ENCODE data around the gene MINDY4B.

MINDY4B gene

GRCh38 chr3:150902988-150903387, 2.3 kb downstream of the MINDY4B start:
- DNase-seq (ENCODE audit: low read depth in 1 of 2, low spot score in 1 of 2) = no peak
- Histone ChIP-seq H3K4me3 (replicated peaks; ENCODE audit: insufficient read depth, low read length) (no peak overlapping the region), H3K27ac (replicated peaks) (no peak overlapping the region), H3K27me3 (ENCODE audit: insufficient read depth, poor library complexity, severe bottlenecking) (peaks cover 3% of the 10 kb centered on the region)
- no peak for TF ChIP-seq REST (IDR thresholded peaks at IDR 0.05; ENCODE audit: insufficient replicate concordance, low read depth)
- no peak for TF ChIP-seq SPI1 (IDR thresholded peaks at IDR 0.05; ENCODE audit: borderline replicate concordance, low read depth)
- no peak for TF ChIP-seq GABPA (IDR thresholded peaks at IDR 0.05; ENCODE audit: low read depth)
- TF ChIP-seq, protein P1, sequence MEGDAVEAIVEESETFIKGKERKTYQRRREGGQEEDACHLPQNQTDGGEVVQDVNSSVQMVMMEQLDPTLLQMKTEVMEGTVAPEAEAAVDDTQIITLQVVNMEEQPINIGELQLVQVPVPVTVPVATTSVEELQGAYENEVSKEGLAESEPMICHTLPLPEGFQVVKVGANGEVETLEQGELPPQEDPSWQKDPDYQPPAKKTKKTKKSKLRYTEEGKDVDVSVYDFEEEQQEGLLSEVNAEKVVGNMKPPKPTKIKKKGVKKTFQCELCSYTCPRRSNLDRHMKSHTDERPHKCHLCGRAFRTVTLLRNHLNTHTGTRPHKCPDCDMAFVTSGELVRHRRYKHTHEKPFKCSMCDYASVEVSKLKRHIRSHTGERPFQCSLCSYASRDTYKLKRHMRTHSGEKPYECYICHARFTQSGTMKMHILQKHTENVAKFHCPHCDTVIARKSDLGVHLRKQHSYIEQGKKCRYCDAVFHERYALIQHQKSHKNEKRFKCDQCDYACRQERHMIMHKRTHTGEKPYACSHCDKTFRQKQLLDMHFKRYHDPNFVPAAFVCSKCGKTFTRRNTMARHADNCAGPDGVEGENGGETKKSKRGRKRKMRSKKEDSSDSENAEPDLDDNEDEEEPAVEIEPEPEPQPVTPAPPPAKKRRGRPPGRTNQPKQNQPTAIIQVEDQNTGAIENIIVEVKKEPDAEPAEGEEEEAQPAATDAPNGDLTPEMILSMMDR (IDR thresholded peaks at IDR 0.05; ENCODE audit: insufficient read depth, low read length) = no peak
- TF ChIP-seq POLR2AphosphoS5 (IDR thresholded peaks at IDR 0.05; ENCODE audit: low read depth) = no peak

GRCh38 chr3:150901793-150902192, 3.4 kb downstream of the MINDY4B start:
- TF ChIP-seq POLR2AphosphoS5 (IDR thresholded peaks at IDR 0.05; ENCODE audit: low read depth) = no peak
- no peak for TF ChIP-seq GABPA (IDR thresholded peaks at IDR 0.05; ENCODE audit: low read depth)
- TF ChIP-seq REST (IDR thresholded peaks at IDR 0.05; ENCODE audit: insufficient replicate concordance, low read depth) = no peak
- no peak for DNase-seq (ENCODE audit: low read depth in 1 of 2, low spot score in 1 of 2)
- Histone ChIP-seq H3K27ac (replicated peaks) (no peak overlapping the region), H3K27me3 (ENCODE audit: insufficient read depth, poor library complexity, severe bottlenecking) (peaks cover 3% of the 10 kb centered on the region), H3K4me3 (replicated peaks; ENCODE audit: insufficient read depth, low read length) (no peak overlapping the region)

- no peaks in the 10 kb centered on the region for H3K27me3 ChIP-seq (ENCODE audit: insufficient read depth, poor library complexity, severe bottlenecking)
- no peak overlapping the region for H3K4me3 ChIP-seq (replicated peaks; ENCODE audit: insufficient read depth, low read length)
- no peak for DNase-seq (ENCODE audit: low read depth in 1 of 2, low spot score in 1 of 2)
- no peak overlapping the region for H3K27ac ChIP-seq (replicated peaks)
- TF ChIP-seq SPI1 (IDR thresholded peaks at IDR 0.05; ENCODE audit: borderline replicate concordance, low read depth) (no peak), GABPA (IDR thresholded peaks at IDR 0.05; ENCODE audit: low read depth) (no peak), POLR2AphosphoS5 (IDR thresholded peaks at IDR 0.05; ENCODE audit: low read depth) (no peak), REST (IDR thresholded peaks at IDR 0.05; ENCODE audit: insufficient replicate concordance, low read depth) (no peak)
- TF ChIP-seq, protein P1 (IDR thresholded peaks at IDR 0.05; ENCODE audit: insufficient read depth, low read length) = no peak
Measured at GRCh38 chr3:150899141-150899540, 6.1 kb downstream of the MINDY4B start.
